OCI-LY7 (cell line): ENCODE data around the gene SACM1L. TPM values are rescaled to one million over a fixed set of nuclear protein-coding genes. Genes with fewer than 3 reads are reported as not detected.

Experiments
- BruUV-seq: library from RNA; stranded (reverse); fragments of 400-500 nt; replicated peaks from 2 replicates; lab custom pipeline; 2021; lab: Mats Ljungman, UMichigan
- CTCF ChIA-PET: fragments of 300-600 bp; sonication (Branson Sonifier 250); formaldehyde crosslinking; loops from one replicate; lab custom pipeline; 2022; ENCODE audit warnings: antibody characterized with exemption; ENCODE audit not compliant: unreplicated experiment; lab: Charles Lee
- POLR2A ChIA-PET: fragments of 300-600 bp; sonication (Branson Sonifier 250); formaldehyde crosslinking; loops from one replicate; lab custom pipeline; 2022; ENCODE audit warnings: antibody characterized with exemption; lab: Charles Lee
- DNase-seq: peaks from one replicate; pipeline ENCODE4 v3.0.0-alpha.2; 2015; ENCODE audit warnings: low spot score
- H2AFZ ChIP-seq: fragments of 200-600 bp; sonication (generic), shearing (Covaris generic); 2 replicates; pipeline ENCODE4 v1.6.1; 2014; ENCODE audit warnings: mild to moderate bottlenecking, antibody characterized with exemption, low read length, moderate library complexity
- H3K27ac ChIP-seq: fragments of 200-600 bp; sonication (generic); 2 replicates; pipeline ENCODE4 v1.5.1; 2014; ENCODE audit warnings: mixed run types, low read depth, mild to moderate bottlenecking, moderate library complexity, low read length, inconsistent platforms; ENCODE audit not compliant: poor library complexity, severe bottlenecking
- H3K36me3 ChIP-seq: fragments of 200-600 bp; sonication (generic); 2 replicates; pipeline ENCODE4 v1.6.1; 2014; ENCODE audit warnings: mild to moderate bottlenecking, antibody characterized with exemption, low read length, moderate library complexity, mixed read lengths; ENCODE audit not compliant: insufficient read depth
- H3K4me1 ChIP-seq: fragments of 200-600 bp; sonication (generic); 2 replicates; pipeline ENCODE4 v1.5.1; 2014; ENCODE audit warnings: mild to moderate bottlenecking, low read length; ENCODE audit not compliant: insufficient read depth, poor library complexity, severe bottlenecking
- H3K4me2 ChIP-seq: fragments of 200-600 bp; sonication (generic); 2 replicates; pipeline ENCODE4 v1.6.1; 2014; ENCODE audit warnings: mild to moderate bottlenecking, low read length
- H3K4me3 ChIP-seq: fragments of 200-600 bp; sonication (generic); 2 replicates; pipeline ENCODE4 v1.5.1; 2014; ENCODE audit warnings: mild to moderate bottlenecking, low read depth, low read length; ENCODE audit not compliant: poor library complexity, severe bottlenecking
- H3K79me2 ChIP-seq: fragments of 200-600 bp; sonication (generic); 2 replicates; pipeline ENCODE4 v1.6.1; 2016; ENCODE audit warnings: low read depth, mild to moderate bottlenecking, low read length, moderate library complexity, mixed read lengths; ENCODE audit not compliant: insufficient read depth
- H3K9me2 ChIP-seq: fragments of 200-600 bp; sonication (generic); 2 replicates; pipeline ENCODE4 v1.6.1; 2016; ENCODE audit warnings: mild to moderate bottlenecking, low read length, mixed read lengths; ENCODE audit not compliant: insufficient read depth
- H3K9me3 ChIP-seq: fragments of 200-600 bp; sonication (generic); 2 replicates; pipeline ENCODE4 v1.6.1; 2014; ENCODE audit warnings: mild to moderate bottlenecking, mixed run types, low read length, mixed read lengths
- H4K20me1 ChIP-seq: fragments of 200-600 bp; sonication (generic); 2 replicates; pipeline ENCODE4 v1.6.1; 2014; ENCODE audit warnings: mild to moderate bottlenecking, antibody characterized with exemption, low read length, moderate library complexity, mixed read lengths; ENCODE audit not compliant: insufficient read depth
- EZH2phosphoT487 ChIP-seq: fragments of 200-600 bp; sonication (generic); IDR thresholded peaks from 2 replicates; pipeline ENCODE4 v1.6.1; 2018; ENCODE audit warnings: low read depth, borderline replicate concordance, mild to moderate bottlenecking, mixed run types, antibody characterized with exemption, low read length, moderate library complexity, mixed read lengths
- intact Hi-C: fragments of 100-400 bp; cut with micrococcal nuclease; formaldehyde crosslinking; loops from one replicate; pipeline ENCODE4 v1.10.0; 2022; ENCODE audit not compliant: unreplicated experiment
- total RNA-seq, 2 experiments: library from RNA; depleted of rRNA in 1 of 2; stranded (reverse); fragments of >200 nt in 1 of 2; shearing (Covaris generic) in 1 of 2; gene quantifications; 2 replicates each; pipeline ENCODE4 v1.2.3, GENCODE V29; 2014 to 2022
- TF ChIP-seq, protein P1 (sequence below): fragments of 200-600 bp; sonication (generic); conservative IDR thresholded peaks from 2 replicates; pipeline ENCODE4 v1.5.1; 2014; ENCODE audit warnings: mild to moderate bottlenecking, antibody characterized with exemption, low read length, moderate library complexity, mixed read lengths

Gene SACM1L
- total RNA-seq, 2 experiments from 2014 or later, result 35.5 to 54.9 TPM

DNA sequence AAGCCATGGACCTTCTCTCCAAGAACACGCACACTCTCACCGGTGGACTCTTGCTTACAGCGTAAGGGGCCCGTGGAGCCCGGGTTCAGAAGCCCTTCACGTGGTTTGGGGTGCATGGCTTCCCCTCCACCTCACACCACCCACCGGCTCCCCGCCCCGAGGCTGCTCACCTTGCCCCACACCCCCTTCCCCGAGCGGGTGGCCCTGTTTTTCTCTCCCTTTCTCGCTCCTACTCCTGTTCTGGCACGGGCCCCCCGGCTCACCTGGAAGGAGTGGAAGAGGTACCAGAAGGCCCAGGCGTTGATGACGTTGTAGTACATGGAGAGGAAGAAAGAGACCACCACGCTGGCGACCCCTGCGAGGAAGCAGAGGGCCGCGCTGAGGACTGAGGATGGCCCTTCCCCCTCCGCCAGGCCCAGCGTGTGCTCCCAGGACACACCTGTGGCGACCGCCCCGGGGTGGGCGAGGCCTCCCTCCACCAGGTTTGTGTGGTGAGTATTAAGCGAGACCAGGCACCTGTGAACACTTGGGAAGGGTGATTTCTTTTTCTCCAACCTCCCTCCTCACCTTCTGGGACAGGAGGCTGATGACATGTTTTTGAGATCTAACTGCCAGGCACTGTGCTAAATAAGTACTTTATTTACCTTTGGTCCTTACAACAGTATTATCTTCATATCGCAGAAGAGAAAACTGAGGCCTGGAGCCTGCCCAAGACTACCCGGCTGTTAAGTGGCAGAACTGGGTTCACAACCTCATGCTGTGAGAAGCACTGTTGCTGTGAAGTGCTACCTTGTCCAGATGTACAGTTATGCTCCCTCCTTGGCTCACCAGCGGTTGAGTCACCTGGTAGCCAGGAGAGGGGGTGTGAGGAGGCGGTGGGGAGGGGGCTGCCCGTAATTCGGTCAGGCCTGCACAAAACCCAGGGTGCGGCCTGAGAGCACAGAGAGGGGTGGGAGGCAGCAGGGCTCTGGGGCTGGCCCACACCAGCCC lies 90.8 kb downstream of the SACM1L start:
- no peak for TF ChIP-seq EZH2phosphoT487
- TF ChIP-seq, protein P1, sequence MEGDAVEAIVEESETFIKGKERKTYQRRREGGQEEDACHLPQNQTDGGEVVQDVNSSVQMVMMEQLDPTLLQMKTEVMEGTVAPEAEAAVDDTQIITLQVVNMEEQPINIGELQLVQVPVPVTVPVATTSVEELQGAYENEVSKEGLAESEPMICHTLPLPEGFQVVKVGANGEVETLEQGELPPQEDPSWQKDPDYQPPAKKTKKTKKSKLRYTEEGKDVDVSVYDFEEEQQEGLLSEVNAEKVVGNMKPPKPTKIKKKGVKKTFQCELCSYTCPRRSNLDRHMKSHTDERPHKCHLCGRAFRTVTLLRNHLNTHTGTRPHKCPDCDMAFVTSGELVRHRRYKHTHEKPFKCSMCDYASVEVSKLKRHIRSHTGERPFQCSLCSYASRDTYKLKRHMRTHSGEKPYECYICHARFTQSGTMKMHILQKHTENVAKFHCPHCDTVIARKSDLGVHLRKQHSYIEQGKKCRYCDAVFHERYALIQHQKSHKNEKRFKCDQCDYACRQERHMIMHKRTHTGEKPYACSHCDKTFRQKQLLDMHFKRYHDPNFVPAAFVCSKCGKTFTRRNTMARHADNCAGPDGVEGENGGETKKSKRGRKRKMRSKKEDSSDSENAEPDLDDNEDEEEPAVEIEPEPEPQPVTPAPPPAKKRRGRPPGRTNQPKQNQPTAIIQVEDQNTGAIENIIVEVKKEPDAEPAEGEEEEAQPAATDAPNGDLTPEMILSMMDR, result no peak
- no TSS peak for BruUV-seq
- Histone ChIP-seq H3K4me2 (no peak overlapping the region), H3K9me2 (no peaks in the 10 kb centered on the region), H3K27ac (no peak overlapping the region), H3K79me2 (no peaks in the 10 kb centered on the region), H4K20me1 (no peaks in the 10 kb centered on the region), H3K9me3 (no peaks in the 10 kb centered on the region), H2AFZ (no peak overlapping the region), H3K4me1 (no peaks in the 10 kb centered on the region), H3K36me3 (no peaks in the 10 kb centered on the region), H3K4me3 (no peak overlapping the region)
- ChIA-PET POLR2A (interaction anchor here (0.7 kb wide), 1 partner anchor 1653 kb away, joined by 4 read pairs; no protein-coding TSS in a partner anchor), CTCF (no interaction called here)
- intact Hi-C loops, result no loop called here
- no peak for DNase-seq

GRCh38 chr3:45781271-45781670 lies 92.1 kb downstream of the SACM1L start:
- intact Hi-C loops, result no loop called here

More at GRCh38 chr3:45781271-45781670, 92.1 kb downstream of the SACM1L start:
- no peaks in the 10 kb centered on the region for H3K79me2 ChIP-seq
- no TSS peak for BruUV-seq
- CTCF ChIA-PET, result no interaction called here
- H3K4me1 ChIP-seq, result no peaks in the 10 kb centered on the region
- H3K9me2 ChIP-seq, result no peaks in the 10 kb centered on the region
- DNase-seq, result no peak
- POLR2A ChIA-PET, result interaction anchor here (0.7 kb wide), 1 partner anchor 1652 kb away, joined by 4 read pairs; no protein-coding TSS in a partner anchor
- H2AFZ ChIP-seq, result no peak overlapping the region
- H3K4me2 ChIP-seq, result no peak overlapping the region
- TF ChIP-seq, protein P1, result no peak
- TF ChIP-seq EZH2phosphoT487, result no peak
- no peak overlapping the region for H3K27ac ChIP-seq
- no peaks in the 10 kb centered on the region for H4K20me1 ChIP-seq
- no peaks in the 10 kb centered on the region for H3K9me3 ChIP-seq
- no peak overlapping the region for H3K4me3 ChIP-seq
- H3K36me3 ChIP-seq, result no peaks in the 10 kb centered on the region
